H1 (cell line): ENCODE results near the gene ODF4. TPM values are rescaled to one million over a fixed set of nuclear protein-coding genes. Genes with fewer than 3 reads are reported as not detected.

Experiments
- CTCF ChIA-PET: fragments of 300-600 bp; sonication (Branson Sonifier 250); formaldehyde crosslinking; loops from one replicate; lab custom pipeline; 2021; ENCODE audit not compliant: partially characterized antibody; lab: Charles Lee
- POLR2A ChIA-PET: fragments of 300-600 bp; sonication (Branson Sonifier 250); formaldehyde crosslinking; loops from one replicate; lab custom pipeline; 2021; ENCODE audit warnings: inconsistent platforms; ENCODE audit not compliant: partially characterized antibody; lab: Charles Lee
- DNase-seq, 2 experiments: peaks; one replicate each; pipeline versions ENCODE4 v3.0.0 to v3.0.0-alpha.2; 2010 to 2022; ENCODE audit warnings: low spot score in 2 of 2, low read depth in 1 of 2, mixed read lengths in 1 of 2
- FAIRE-seq: peaks from 2 replicates; lab custom pipeline; 2011; peaks lifted over from hg19 to GRCh38; lab: Jason Lieb, UNC
- H2AFZ ChIP-seq: 2 replicates; pipeline ENCODE4 v1.8.1; 2012; ENCODE audit warnings: low read length, inconsistent platforms
- H2AK5ac ChIP-seq: 2 replicates; pipeline ENCODE4 v1.6.1; 2013; ENCODE audit warnings: low read depth, low read length
- H2BK120ac ChIP-seq: replicated peaks from 2 replicates; pipeline ENCODE3; 2013; ENCODE audit warnings: low read depth, low read length, inconsistent platforms
- H2BK12ac ChIP-seq: 2 replicates; pipeline ENCODE4 v1.6.1; 2013; ENCODE audit warnings: low read depth, low read length
- H2BK15ac ChIP-seq: 2 replicates; pipeline ENCODE4 v1.6.1; 2013; ENCODE audit warnings: low read length
- H2BK20ac ChIP-seq: 2 replicates; pipeline ENCODE4 v1.6.1; 2013; ENCODE audit warnings: low read length
- H2BK5ac ChIP-seq: 2 replicates; pipeline ENCODE4 v1.6.1; 2013; ENCODE audit warnings: low read depth, low read length
- H3K14ac ChIP-seq: 2 replicates; pipeline ENCODE4 v1.6.1; 2013; ENCODE audit warnings: inconsistent platforms; ENCODE audit not compliant: insufficient read length
- H3K18ac ChIP-seq: 2 replicates; pipeline ENCODE4 v1.6.1; 2013; ENCODE audit warnings: low read length; ENCODE audit errors: extremely low read depth
- H3K23ac ChIP-seq: 2 replicates; pipeline ENCODE4 v1.6.1; 2013; ENCODE audit warnings: inconsistent platforms; ENCODE audit not compliant: insufficient read length
- H3K23me2 ChIP-seq: 2 replicates; pipeline ENCODE4 v1.6.1; 2013; ENCODE audit warnings: low read depth, low read length
- H3K27ac ChIP-seq: 2 replicates; pipeline ENCODE4 v1.6.1; 2011; ENCODE audit warnings: low read depth, low read length, inconsistent platforms
- H3K27me3 ChIP-seq, 4 experiments: replicated peaks in 1 of 4; 1 replicate in 1 of 4; 2 replicates in 3 of 4; pipeline versions ENCODE4 v1.6.1 to v1.8.1; 2011 to 2013; ENCODE audit warnings: low read length in 3 of 4, mild to moderate bottlenecking in 3 of 4, inconsistent platforms in 2 of 4, mixed read lengths in 2 of 4, moderate library complexity in 1 of 4; ENCODE audit not compliant: control insufficient read depth in 3 of 4, insufficient read depth in 3 of 4; ENCODE audit errors: extremely low read depth in 1 of 4
- H3K36me3 ChIP-seq, 4 experiments: 2 replicates each; pipeline versions ENCODE4 v1.6.1 to v1.8.1; 2011 to 2013; ENCODE audit warnings: mild to moderate bottlenecking in 4 of 4, low read length in 3 of 4, moderate library complexity in 2 of 4, control low read depth in 1 of 4, inconsistent platforms in 1 of 4; ENCODE audit not compliant: insufficient read depth in 4 of 4, control insufficient read depth in 2 of 4
- H3K4ac ChIP-seq: replicated peaks from 2 replicates; pipeline ENCODE3; 2013; ENCODE audit warnings: low read length, low read depth, mixed read lengths, inconsistent platforms; ENCODE audit not compliant: insufficient read length
- H3K4me1 ChIP-seq, 4 experiments: replicated peaks in 1 of 4; 1 replicate in 1 of 4; 2 replicates in 3 of 4; pipeline versions ENCODE4 v1.6.1 to v1.8.1; 2011 to 2013; ENCODE audit warnings: low read length in 3 of 4, inconsistent platforms in 2 of 4, mixed read lengths in 1 of 4; ENCODE audit not compliant: insufficient read depth in 4 of 4, control insufficient read depth in 3 of 4
- H3K4me2 ChIP-seq, 2 experiments: 2 replicates each; pipeline versions ENCODE4 v1.6.1 to v1.8.1; 2011 to 2013; ENCODE audit warnings: low read depth in 2 of 2, low read length in 2 of 2, control low read depth in 1 of 2, inconsistent platforms in 1 of 2, mild to moderate bottlenecking in 1 of 2; ENCODE audit not compliant: insufficient read depth in 1 of 2
- H3K4me3 ChIP-seq, 4 experiments: fragments of 200-600, 300-600 bp in 1 of 4; sonication (generic), shearing (Covaris generic), sonication (Bioruptor Twin) in 1 of 4; 2 replicates each; pipeline versions ENCODE4 v1.5.1 to v1.8.1; 2011 to 2016; ENCODE audit warnings: low read length in 4 of 4, low read depth in 3 of 4, control low read depth in 2 of 4, inconsistent platforms in 2 of 4, mild to moderate bottlenecking in 2 of 4, mixed read lengths in 1 of 4, moderate library complexity in 1 of 4; ENCODE audit not compliant: insufficient read depth in 2 of 4; ENCODE audit errors: extremely low read depth in 1 of 4
- H3K56ac ChIP-seq: replicated peaks from 2 replicates; pipeline ENCODE3; 2013; ENCODE audit warnings: low read depth, mild to moderate bottlenecking, mixed read lengths, low read length, inconsistent platforms; ENCODE audit not compliant: insufficient read length
- H3K79me1 ChIP-seq: 2 replicates; pipeline ENCODE4 v1.6.1; 2013; ENCODE audit warnings: low read depth, low read length, control low read depth
- H3K79me2 ChIP-seq, 2 experiments: 2 replicates each; pipeline versions ENCODE4 v1.6.1 to v1.8.1; 2012 to 2013; ENCODE audit warnings: low read length in 2 of 2, mild to moderate bottlenecking in 2 of 2, inconsistent platforms in 1 of 2; ENCODE audit not compliant: insufficient read depth in 2 of 2, control insufficient read depth in 1 of 2
- H3K9ac ChIP-seq, 4 experiments: replicated peaks in 1 of 4; 1 replicate in 1 of 4; 2 replicates in 3 of 4; pipeline versions ENCODE4 v1.6.1 to v1.8.1; 2011 to 2013; ENCODE audit warnings: low read depth in 3 of 4, low read length in 3 of 4, control low read depth in 2 of 4, mild to moderate bottlenecking in 2 of 4, moderate library complexity in 2 of 4, inconsistent platforms in 1 of 4; ENCODE audit errors: extremely low read depth in 1 of 4
- H3K9me3 ChIP-seq, 2 experiments: 2 replicates each; pipeline versions ENCODE4 v1.6.1 to v1.8.1; 2012 to 2013; ENCODE audit warnings: mild to moderate bottlenecking in 2 of 2, moderate library complexity in 2 of 2, control low read depth in 1 of 2, inconsistent platforms in 1 of 2, low read depth in 1 of 2, low read length in 1 of 2, mixed read lengths in 1 of 2; ENCODE audit not compliant: insufficient read depth in 2 of 2
- H4K20me1 ChIP-seq, 2 experiments: replicated peaks in 1 of 2; 2 replicates each; pipeline versions ENCODE3 to v1.8.1; 2011 to 2013; ENCODE audit warnings: inconsistent platforms in 2 of 2, low read length in 2 of 2, mild to moderate bottlenecking in 1 of 2; ENCODE audit not compliant: insufficient read depth in 2 of 2, control insufficient read depth in 1 of 2
- H4K5ac ChIP-seq: 2 replicates; pipeline ENCODE4 v1.6.1; 2013; ENCODE audit warnings: low read length, low read depth, mixed read lengths, inconsistent platforms; ENCODE audit not compliant: insufficient read length
- H4K8ac ChIP-seq: 2 replicates; pipeline ENCODE4 v1.8.0; 2013; ENCODE audit warnings: mild to moderate bottlenecking, moderate library complexity, low read length, inconsistent platforms; ENCODE audit not compliant: insufficient read depth; ENCODE audit errors: extremely low read depth
- H4K91ac ChIP-seq: replicated peaks from 2 replicates; pipeline ENCODE3; 2013; ENCODE audit warnings: low read length, mixed read lengths, inconsistent platforms; ENCODE audit not compliant: insufficient read length
- CREB1 ChIP-seq: IDR thresholded peaks from 2 replicates; pipeline ENCODE4 v1.6.1; 2012; ENCODE audit warnings: inconsistent platforms
- GABPA ChIP-seq: IDR thresholded peaks from 2 replicates; pipeline ENCODE4 v1.6.1; 2011; ENCODE audit warnings: mild to moderate bottlenecking, low read length, moderate library complexity, borderline replicate concordance; ENCODE audit not compliant: insufficient read depth
- GTF2F1 ChIP-seq: IDR thresholded peaks from 2 replicates; pipeline ENCODE4 v1.6.1; 2012; ENCODE audit warnings: low read depth, low read length, improper control_type of control experiment, borderline replicate concordance
- JUND ChIP-seq: IDR thresholded peaks from 2 replicates; pipeline ENCODE4 v1.6.1; 2011; ENCODE audit warnings: mild to moderate bottlenecking, improper control_type of control experiment, low read length
- KDM5A ChIP-seq: fragments of 200-600 bp; IDR thresholded peaks from 2 replicates; pipeline ENCODE4 v1.7.1; 2012; ENCODE audit warnings: mild to moderate bottlenecking, low read length, inconsistent platforms, mixed read lengths
- NANOG ChIP-seq: IDR thresholded peaks from 2 replicates; pipeline ENCODE4 v1.6.1; 2011; ENCODE audit warnings: low read length, low read depth, mild to moderate bottlenecking, inconsistent platforms; ENCODE audit not compliant: insufficient read depth, poor library complexity, severe bottlenecking
- PHF8 ChIP-seq: fragments of 200-600 bp; sonication (generic); conservative IDR thresholded peaks from 2 replicates; pipeline ENCODE4 v1.7.1; 2012; ENCODE audit warnings: low read depth, mild to moderate bottlenecking, inconsistent platforms, low read length, moderate library complexity
- POLR2A ChIP-seq, 2 experiments: IDR thresholded peaks; 1 replicate in 1 of 2; 2 replicates in 1 of 2; pipeline ENCODE4 v1.6.1; 2011; ENCODE audit warnings: low read depth in 2 of 2, low read length in 2 of 2, mild to moderate bottlenecking in 2 of 2; ENCODE audit errors: control extremely low read depth in 1 of 2
- POLR2AphosphoS5 ChIP-seq: IDR thresholded peaks from 2 replicates; pipeline ENCODE4 v1.6.1; 2011; ENCODE audit warnings: low read depth, low read length
- RFX5 ChIP-seq: IDR thresholded peaks from 2 replicates; pipeline ENCODE4 v1.6.1; 2011; ENCODE audit warnings: low read depth, low read length, improper control_type of control experiment, borderline replicate concordance
- SP4 ChIP-seq: IDR thresholded peaks from 2 replicates; pipeline ENCODE4 v1.6.1; 2012; ENCODE audit warnings: low read length, inconsistent platforms
- SRF ChIP-seq: IDR thresholded peaks from 2 replicates; pipeline ENCODE4 v1.6.1; 2011; ENCODE audit warnings: mild to moderate bottlenecking, low read depth, low read length, moderate library complexity
- TEAD4 ChIP-seq: IDR thresholded peaks from 2 replicates; pipeline ENCODE4 v1.6.1; 2012; ENCODE audit warnings: low read depth, low read length, inconsistent platforms, mixed read lengths
- YY1 ChIP-seq: IDR thresholded peaks from 2 replicates; pipeline ENCODE4 v1.6.1; 2011; ENCODE audit warnings: low read depth, mild to moderate bottlenecking, low read length
- WGBS, 2 experiments: shearing (Covaris generic) in 1 of 2; methylation state at CpG; one replicate each; pipeline versions ENCODE4 v1.1.6 to v1.1.7; 2013 to 2015; ENCODE audit warnings: low lambda C conversion rate in 2 of 2, mixed read lengths in 2 of 2, inconsistent platforms in 1 of 2, low coverage in 1 of 2, missing lambda C conversion rate in 1 of 2; ENCODE audit not compliant: insufficient replicate concordance in 2 of 2, insufficient coverage in 1 of 2, insufficient read length in 1 of 2; ENCODE audit errors: extremely low coverage in 1 of 2, missing lambda C conversion rate in 1 of 2; 5-methylcytosine and 5-hydroxymethylcytosine counted together
- polyA plus RNA-seq, 7 experiments: library from polyadenylated mRNA; depleted of rRNA in 3 of 7; stranded (reverse) in 5 of 7; unstranded in 2 of 7; fragments of >200 nt in 5 of 7; fragments of 200-250 nt in 2 of 7; gene quantifications; 1 replicate in 5 of 7; 2 replicates in 1 of 7; 4 replicates in 1 of 7; pipeline versions ENCODE4 v1.2.1 to v1.2.3, GENCODE V29; 2011 to 2013; ENCODE audit warnings: missing spikeins in 2 of 7, mixed read lengths in 2 of 7
- total RNA-seq: library from RNA; stranded (reverse); fragmentation: NEBNext Ultra II Directional; extraction: Animal tissue kit (Norgen Biotek cat#: 25700); gene quantifications from 2 replicates; pipeline ENCODE4 v1.2.1, GENCODE V29; 2021

Gene ODF4
- total and polyA plus RNA-seq, 2 of the 8 experiments (the other 6 are each of a cell fraction or from before 2014, with no cell fraction given): not detected

DNA sequence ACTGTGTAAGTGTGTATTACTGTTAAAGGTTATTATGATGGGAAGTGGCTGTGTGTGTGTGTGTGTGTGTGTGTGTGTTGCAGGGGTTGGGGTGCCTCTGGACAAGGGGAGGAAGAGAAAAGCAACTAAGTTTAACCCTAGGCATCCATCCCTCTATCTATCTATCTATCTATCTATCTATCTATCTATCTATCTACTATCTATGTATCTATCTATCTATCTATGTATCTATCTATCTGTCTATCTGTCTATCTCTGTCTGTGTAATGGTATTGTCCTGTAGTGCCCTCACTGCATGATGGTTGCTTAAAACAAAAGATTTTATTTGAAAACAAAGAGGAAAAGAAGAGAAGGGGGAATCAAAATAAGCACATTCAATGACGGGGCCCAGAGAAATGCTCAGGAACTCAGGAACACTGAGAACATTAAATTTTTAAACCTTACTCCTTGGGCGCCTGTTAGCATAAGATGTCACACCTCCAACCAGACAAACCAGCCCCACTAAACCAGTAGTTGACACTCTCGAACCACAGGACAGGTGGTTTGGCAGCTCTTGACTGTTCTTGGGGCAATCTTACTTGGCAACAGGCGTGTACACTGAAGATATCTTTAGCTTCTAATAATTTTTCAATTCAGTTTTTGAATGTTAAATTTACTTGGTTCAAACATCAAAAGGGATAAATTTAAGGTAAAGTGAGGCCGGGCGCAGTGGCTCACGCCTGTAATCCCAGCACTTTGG, 48.4 kb downstream of the ODF4 start:
- Histone ChIP-seq H4K8ac (no peak overlapping the region), H2BK120ac (no peak overlapping the region), H3K36me3 (no peaks in the 10 kb centered on the region), H3K4me3 (no peak overlapping the region), H4K91ac (no peak overlapping the region), H2BK12ac (no peak overlapping the region), H3K9ac (no peak overlapping the region; a peak in 1 of 7 replicates), H4K20me1 (peaks cover 0 to 3% of the 10 kb centered on the region in 2 experiments), H4K5ac (no peak overlapping the region), H2BK20ac (no peak overlapping the region), H3K23ac (no peak overlapping the region), H2AFZ (no peak overlapping the region), H3K4me2 (no peak overlapping the region), H3K27ac (no peak overlapping the region), H3K18ac (no peak overlapping the region), H2AK5ac (no peak overlapping the region), H3K4me1 (peaks cover 4 to 12% (median 7%) of the 10 kb centered on the region in 4 experiments), H3K56ac (peak overlapping the region; percentile 30), H2BK5ac (no peak overlapping the region), H3K23me2 (peaks cover 4% of the 10 kb centered on the region; the same call in 1 of the 2 replicates), H3K9me3 (no peaks in the 10 kb centered on the region), H3K14ac (no peak overlapping the region), H3K4ac (no peak overlapping the region), H2BK15ac (no peak overlapping the region), H3K27me3 (no peaks in the 10 kb centered on the region), H3K79me1 (no peaks in the 10 kb centered on the region; the same call in 1 of the 2 replicates), H3K79me2 (no peaks in the 10 kb centered on the region)
- DNase-seq (no peak), FAIRE-seq (no peak)
- POLR2A ChIA-PET: interaction anchor here (0.9 to 3.0 kb wide), 3 partner anchors 9 to 21 kb away, joined by 3 to 16 read pairs (median 4); partner anchors contain the start of genes KRABD2 and RNF222
- CTCF ChIA-PET: interaction anchor here (1.2 kb wide), 1 partner anchor 269 kb away, joined by 3 read pairs; the partner anchor contains the start of gene ALOXE3
- 82% methylated on average over 7 of the region's 7 CpGs; no CpG with 5 or more reads in 1 of the 2 experiments for WGBS, 2 experiments
- TF ChIP-seq JUND: no peak
- TF ChIP-seq SP4: no peak
- no peak for TF ChIP-seq PHF8
- no peak for TF ChIP-seq CREB1
- TF ChIP-seq RFX5: no peak
- no peak for TF ChIP-seq POLR2AphosphoS5
- no peak for TF ChIP-seq SRF
- TF ChIP-seq YY1: no peak
- no peak for TF ChIP-seq GTF2F1
- no peak for TF ChIP-seq NANOG
- TF ChIP-seq GABPA: no peak
- no peak for TF ChIP-seq TEAD4
- TF ChIP-seq POLR2A (IDR thresholded peaks at IDR 0.05; ENCODE audit: control extremely low read depth in 1 of 2, low read depth in 2 of 2, low read length in 2 of 2): no peak
- no peak for TF ChIP-seq KDM5A
